ENCODE measurements around the gene DUSP6.
A peak's percentile ranks its signal among the peaks of the same experiment; 100 is the strongest.
"Not testable (repeated sequence)": the region's sequence is repeated elsewhere in the genome, so short reads cannot be mapped to it uniquely, and the experiment has no call there.

The DUSP6 gene

DNA sequence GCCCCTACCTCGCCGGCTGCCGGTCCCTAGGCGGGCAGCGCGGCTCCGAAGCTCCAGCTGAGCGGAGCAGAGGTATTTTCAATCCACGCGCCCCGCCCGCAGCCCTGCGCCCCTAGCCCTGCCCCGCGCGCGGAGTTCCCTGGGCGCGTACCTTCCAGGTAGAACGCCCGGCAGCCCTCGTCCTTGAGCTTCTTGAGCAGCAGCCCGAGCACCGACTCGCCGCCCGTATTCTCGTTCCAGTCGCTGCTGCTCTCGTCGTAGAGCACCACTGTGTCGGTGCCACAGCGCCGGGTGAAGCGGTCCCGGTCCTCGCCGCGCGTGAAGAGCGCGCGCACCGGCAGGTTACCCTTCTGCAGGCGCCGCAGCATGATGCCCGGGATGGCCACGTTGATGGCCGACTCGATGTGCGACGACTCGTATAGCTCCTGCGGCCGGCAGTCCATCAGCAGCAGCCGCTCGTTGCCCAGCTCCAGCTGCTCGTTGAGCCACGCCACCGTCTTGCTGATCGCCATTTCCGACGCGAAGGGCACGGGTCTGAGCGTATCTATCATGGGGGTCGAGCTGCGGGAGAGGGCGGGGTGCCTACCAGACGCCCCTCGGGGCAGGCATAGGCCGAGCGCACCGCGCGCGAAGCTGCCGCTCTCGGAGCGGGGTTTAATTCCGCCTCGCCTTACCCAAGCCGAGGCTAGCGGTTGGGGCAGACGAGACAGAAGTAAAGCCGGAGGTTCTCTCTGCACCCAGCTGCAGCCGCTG, 636 bp downstream of the DUSP6 start:
- peak; percentile 45 to 48 for DNase-seq

DNA sequence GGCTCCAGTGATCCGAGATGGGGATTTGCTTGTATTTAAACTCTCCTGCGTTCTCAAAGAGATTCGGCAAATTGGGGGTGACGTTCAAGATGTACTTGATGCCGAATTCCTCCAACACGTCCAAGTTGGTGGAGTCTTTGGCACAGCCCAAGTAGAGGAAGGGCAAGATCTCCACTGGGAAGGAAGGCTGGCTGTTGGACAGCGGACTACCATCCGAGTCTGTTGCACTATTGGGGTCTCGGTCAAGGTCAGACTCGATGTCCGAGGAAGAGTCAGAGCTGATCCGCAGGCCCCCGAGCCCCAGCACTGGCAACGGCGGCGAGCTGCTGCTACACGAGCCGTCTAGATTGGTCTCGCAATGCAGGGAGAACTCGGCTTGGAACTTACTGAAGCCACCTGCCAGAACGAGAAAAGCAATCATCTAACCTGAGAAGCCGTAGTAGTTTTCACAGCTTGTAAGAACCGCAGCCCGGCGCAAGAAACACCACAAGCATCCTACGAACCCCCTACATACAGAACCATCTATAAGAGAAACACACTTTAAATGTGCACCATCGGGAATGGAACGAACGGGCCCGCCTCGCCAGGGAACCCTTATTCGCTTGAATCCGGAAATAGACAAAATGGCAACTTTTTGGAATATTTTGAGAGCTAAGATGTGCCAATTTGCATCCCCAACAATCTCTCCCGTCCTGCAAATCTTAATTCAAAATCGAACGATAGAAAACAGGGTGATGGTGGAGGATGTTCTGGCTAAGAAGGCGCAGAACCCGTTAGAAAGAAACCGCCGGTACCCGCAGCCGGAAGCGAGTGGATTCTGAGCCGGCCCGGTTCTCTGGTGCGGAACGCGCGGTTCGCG, 1.4 kb downstream of the DUSP6 start:
- DNase-seq, result peak; percentile 26 to 39

- DNase-seq, result no peak
These were observed 2.1 kb downstream of the DUSP6 start for GRCh38 chr12:89350260-89350629.

- no peak for DNase-seq
These were observed 2.5 kb downstream of the DUSP6 start for GRCh38 chr12:89349814-89350213.

GRCh38 chr12:89348894-89349699, 3.2 kb downstream of the DUSP6 start:
- no peak for DNase-seq

DNA sequence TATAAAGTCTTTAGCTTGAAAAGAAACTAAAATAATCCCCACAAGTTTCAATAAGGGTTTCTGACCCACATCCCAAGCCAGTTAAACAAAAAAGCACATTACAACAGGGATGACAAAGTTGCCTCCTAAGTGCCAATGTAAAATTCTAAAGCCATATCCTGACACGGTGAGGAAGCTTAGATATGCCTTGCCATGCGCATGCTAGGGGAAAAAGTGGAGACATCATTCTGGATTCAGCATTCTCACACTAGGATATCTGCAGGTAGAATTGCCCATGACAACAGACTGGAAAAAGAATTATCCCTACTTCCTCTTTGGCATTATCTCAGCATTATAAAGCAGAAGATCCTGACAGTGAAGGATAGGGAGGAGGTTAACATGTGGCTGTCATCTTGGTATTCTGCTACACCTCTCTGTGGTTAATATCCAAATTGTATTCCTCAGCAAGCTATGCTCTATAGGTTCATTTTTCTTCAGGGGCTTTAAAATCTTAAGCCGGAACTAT, 4.9 kb downstream of the DUSP6 start:
- no peak for DNase-seq

DNA sequence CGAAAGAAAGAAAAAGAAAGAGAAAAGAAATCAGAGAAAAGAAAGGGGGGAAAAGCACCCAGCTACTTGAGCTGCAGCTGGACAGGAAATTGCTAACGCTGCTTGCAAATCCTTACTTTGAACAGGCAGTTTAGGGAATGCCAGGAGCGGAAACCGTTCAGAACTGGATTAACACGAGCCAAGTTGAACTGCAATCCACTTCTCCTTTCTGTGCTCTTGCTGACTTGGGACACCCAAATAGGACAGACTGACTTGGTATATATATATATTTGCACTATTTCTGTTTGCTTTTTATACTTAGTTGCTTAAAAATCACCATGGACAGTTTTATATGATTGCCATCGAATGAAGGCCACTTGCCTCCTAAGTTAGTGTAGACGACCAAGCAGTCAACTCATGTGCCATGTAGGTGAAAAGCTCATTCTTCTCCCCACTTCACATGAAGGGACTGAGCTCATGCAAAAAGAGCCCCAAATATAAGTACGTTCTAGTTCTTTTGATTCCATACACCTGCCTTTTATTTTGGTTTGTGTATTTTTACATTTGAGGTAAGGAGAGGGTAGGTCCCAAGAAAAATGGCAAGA, 5.5 kb downstream of the DUSP6 start:
- no peak for DNase-seq

DNA sequence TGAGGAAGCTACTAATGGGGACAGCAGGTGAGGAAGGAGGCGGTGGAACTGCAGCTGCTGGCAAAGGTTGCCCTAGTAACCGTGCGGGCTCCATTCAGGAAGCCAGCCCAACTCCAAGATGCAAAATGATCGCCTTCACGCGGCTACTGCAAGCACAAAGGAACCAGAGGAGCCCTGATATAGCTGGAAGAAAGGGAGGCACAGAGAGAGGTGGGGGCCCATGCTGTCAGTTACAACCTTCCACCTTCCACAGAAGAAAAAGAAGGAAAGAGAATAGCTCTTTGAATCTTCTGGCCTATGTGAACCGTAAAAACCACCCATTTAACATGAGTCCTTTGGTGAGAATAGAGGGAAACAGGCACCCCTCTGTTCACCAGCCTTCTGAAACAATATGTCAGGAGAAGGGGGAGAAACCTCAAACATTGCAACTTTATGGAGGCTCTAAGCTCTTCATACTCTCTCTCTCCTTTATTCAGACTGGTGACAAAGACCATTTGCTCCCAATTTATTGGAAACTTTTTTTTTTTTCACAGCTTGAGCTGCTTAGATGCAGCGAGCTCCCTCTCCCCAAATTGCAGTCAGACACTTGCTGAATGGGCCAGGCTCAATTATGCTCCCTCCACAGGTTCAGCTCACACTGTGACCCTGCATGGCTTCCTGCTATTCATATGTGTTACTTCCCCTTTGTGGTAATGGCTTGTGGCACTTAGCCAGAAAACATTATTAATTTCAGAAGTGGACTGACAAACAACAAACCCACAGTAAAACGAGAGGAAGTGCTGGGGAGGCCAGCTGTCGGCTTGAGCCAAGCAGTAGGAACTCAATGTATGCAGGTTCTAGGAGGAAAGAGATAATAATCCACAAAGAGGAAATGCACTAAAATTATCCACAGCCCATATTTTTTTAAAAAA, 6.2 kb downstream of the DUSP6 start:
- peak in 1 of 2 experiments; percentile 41 for DNase-seq

- DNase-seq, result no peak
These were observed 6.9 kb downstream of the DUSP6 start for GRCh38 chr12:89345376-89345775.

- DNase-seq, result no peak
These were observed 7.5 kb downstream of the DUSP6 start for GRCh38 chr12:89344862-89345202.

DNA sequence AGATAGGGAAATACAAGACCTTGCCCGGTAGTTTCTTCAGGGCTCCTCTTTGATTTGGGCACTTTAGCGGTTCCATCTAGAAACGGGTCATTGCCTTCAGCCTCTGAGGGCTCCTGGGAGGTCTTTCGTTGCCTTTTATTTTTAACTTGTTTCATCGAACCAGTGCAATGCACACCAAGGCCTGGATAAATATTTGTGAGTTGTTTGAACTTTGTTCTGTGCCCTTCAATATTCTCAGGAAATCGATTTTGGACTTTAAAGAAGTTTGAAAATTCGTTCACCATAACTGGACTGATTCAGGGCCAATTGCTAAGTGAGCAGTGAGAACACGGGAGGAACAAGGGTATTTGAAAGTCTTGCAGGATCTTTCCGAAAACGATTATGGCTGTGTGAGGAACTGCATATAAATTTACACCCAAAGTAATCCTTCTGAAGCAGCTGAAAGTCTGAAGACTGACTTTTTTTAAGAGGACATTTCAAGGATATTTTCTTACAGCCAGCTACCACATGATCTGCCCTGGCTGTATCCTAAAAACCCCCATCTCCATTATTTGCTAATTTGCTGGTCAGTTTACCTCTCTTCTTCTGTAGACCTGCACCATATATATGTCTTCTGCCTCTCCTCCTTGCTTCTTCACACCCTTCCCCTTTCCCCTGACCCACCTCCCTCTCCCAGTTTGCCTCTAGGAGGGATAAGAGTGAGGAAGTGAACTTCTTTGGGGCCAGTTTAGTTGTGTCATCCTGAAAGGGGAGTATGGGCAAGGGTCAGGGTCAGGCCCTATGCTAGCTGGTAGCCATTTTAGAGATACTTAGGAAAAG, 8.0 kb downstream of the DUSP6 start:
- DNase-seq, result no peak

DNA sequence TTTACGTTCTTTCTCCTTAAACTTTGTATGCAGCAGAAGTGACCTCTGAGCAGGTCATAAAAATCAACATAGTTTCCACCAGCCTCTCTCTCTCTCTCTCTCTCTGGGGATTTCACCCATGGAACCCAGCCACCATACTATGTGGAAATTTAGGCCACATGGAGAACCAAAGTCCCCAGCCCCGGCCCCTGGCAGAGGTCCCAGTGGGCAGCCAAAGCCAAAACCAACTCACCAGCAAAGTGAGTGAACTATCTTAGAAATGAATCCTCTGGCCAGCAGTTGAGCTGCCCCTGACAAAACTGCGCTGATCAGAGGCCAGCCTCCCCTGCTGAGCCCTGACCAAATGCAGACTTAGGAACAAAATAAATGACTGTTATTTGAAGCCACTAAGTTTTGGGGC, 9.2 kb downstream of the DUSP6 start:
- DNase-seq, result no peak

GRCh38 chr12:89340861-89341260, 11.4 kb downstream of the DUSP6 start:
- DNase-seq, result no peak

DNA sequence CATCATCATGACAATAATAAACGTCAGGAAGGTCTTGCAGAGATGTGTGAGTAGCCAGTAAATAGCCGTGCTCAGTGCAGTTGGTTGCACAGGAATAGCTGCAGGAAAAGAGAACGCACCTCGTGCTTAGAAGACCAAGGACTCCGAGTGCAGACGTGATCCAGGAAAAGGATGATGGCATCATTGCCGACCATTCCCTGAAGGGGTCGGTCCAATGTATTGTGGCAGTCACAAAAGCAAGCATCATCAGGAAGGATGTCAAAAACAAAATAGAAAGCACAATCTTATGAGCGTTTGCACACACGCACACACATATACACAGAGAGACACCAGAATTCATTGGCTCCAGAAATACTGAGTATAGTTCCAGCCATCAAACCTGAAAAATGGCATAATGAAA, 12.8 kb downstream of the DUSP6 start:
- no peak for DNase-seq

DNA sequence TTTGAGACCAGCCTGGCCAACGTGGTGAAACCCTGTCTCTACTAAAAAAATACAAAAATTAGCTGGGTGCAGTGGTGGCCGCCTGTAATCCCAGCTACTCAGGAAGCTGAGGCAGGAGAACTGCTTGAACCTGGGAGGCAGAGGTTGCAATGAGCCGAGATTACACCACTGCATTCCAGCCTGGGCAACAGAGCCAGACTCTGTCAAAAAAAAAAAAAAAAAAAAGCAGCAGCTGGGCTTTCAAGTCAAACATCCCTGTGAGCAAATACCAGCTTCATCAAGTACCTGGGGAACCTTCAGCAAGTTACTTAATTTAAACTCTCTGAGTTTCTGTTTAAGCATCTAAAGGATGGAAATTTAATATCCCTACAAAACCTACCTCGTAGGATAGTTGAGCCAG, 15.2 kb downstream of the DUSP6 start:
- not testable (repeated sequence) for DNase-seq

DNA sequence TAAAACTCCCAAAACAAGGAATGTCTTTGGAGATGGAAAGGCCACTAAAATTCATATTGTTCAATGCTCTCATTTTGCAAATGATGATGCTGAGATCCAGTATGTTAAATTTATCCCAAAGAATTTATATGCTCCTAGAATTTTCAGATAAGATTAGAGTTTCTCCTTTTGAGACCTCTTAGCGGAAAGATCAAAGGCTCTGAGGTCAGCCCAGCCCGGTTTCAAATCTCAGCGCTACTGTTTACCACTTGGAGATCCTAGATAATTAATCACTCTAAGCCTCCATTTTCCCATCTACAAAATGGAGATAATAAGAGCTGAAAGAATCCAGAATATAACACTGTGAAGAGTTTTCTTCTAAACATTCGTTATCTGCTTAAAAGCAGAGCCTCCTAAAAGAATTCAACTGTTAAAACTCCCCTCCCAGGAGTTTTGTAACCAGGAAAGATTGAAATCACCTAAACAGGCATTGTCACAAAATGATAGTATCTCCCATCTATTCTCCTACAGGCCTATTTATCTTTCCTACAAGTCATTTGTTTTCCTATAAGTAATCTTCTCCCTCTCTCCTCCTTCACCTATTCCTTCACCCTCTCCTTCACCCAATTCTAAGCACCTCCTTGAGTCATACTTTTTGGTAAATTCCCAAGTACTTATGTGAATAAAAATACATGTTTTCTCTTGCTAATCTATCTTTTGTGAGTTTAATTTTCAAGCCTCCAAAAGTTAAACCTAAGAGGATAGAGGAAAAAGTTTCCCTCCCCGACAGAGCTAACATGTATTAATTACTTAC, 16.7 kb downstream of the DUSP6 start:
- no peak for DNase-seq

DNA sequence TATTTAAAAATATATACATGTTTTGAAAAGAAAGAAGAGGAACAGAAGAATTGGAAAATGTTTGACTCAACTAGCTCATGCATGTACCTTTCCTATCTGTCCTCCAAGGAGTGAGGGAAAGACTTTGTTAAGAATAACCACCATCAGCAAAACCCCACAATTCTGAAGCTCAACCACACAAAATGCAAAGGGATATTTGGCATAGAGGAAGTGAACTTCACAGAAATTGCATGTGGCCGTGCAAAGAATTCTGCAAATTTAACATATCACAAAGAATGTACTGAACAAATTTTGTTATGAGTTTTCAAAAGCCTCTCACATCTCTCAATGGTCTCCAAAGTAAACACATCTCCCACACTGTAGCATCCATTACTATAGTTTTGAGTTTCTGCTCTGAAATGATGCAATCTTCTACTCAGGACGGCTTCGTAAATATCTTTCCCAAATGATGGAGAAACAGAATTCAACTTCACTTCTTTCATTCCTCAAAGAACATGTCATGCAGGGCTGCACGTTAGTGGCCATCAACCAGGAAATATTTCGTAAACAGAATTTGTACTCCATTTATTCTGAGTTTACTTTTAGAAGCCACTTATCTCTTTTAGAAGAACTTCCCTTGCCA, 17.6 kb downstream of the DUSP6 start:
- DNase-seq, result no peak

- peak in 1 of 2 experiments; percentile 39 for DNase-seq
These were observed 18.6 kb downstream of the DUSP6 start for GRCh38 chr12:89333564-89334252.
